GM23338 (cell line): ENCODE data around the gene SND1.

ENCODE experiments used
- CTCF ChIP-seq, 2 experiments: fragments of 200-600 bp in 1 of 2; sonication (generic) in 1 of 2; conservative IDR thresholded peaks; 2 replicates each; pipeline versions ENCODE4 v1.5.1 to v1.6.1; 2016 to 2017; ENCODE audit warnings: antibody characterized with exemption in 2 of 2, low read depth in 2 of 2, mild to moderate bottlenecking in 2 of 2, moderate library complexity in 1 of 2
- REST ChIP-seq: IDR thresholded peaks from one replicate; pipeline ENCODE4 v1.6.1; 2018; ENCODE audit warnings: antibody characterized with exemption; ENCODE audit not compliant: unreplicated experiment

- TF ChIP-seq REST (no peak), CTCF (conservative IDR thresholded peaks at IDR 0.05; ENCODE audit: low read depth in 2 of 2) (no peak)
These were observed 183.7 kb downstream of the SND1 start for GRCh38 chr7:127835679-127836078.
